SJCRH30 (cell line): Measurements from ENCODE around the gene EPHB2. TPM values are rescaled to one million over a fixed set of nuclear protein-coding genes. Genes with fewer than 3 reads are reported as not detected.

Source experiments
- DNase-seq, 2 experiments: peaks; one replicate each; pipeline ENCODE4 v3.0.0-alpha.2; 2015 to 2020
- H3K27ac ChIP-seq: fragments of 250-450 bp; sonication (Bioruptor Pico); 2 replicates; pipeline ENCODE4 v1.5.1; 2020; ENCODE audit warnings: mild to moderate bottlenecking, moderate library complexity
- H3K27me3 ChIP-seq: fragments of 250-450 bp; sonication (Bioruptor Pico); 2 replicates; pipeline ENCODE4 v1.5.1; 2020; ENCODE audit warnings: mild to moderate bottlenecking, moderate library complexity
- H3K36me3 ChIP-seq: fragments of 250-450 bp; sonication (Bioruptor Pico); 2 replicates; pipeline ENCODE4 v1.5.1; 2020; ENCODE audit warnings: mild to moderate bottlenecking, moderate library complexity
- H3K4me1 ChIP-seq: fragments of 250-450 bp; sonication (Bioruptor Pico); 2 replicates; pipeline ENCODE4 v1.5.1; 2020; ENCODE audit warnings: mild to moderate bottlenecking, moderate library complexity
- H3K4me3 ChIP-seq: fragments of 250-450 bp; sonication (Bioruptor Pico); 2 replicates; pipeline ENCODE4 v1.5.1; 2020; ENCODE audit warnings: mild to moderate bottlenecking, moderate library complexity
- H3K9me3 ChIP-seq: fragments of 250-450 bp; sonication (Bioruptor Pico); replicated peaks from 2 replicates; pipeline ENCODE4 v1.5.1; 2020; ENCODE audit warnings: mild to moderate bottlenecking, moderate library complexity
- total RNA-seq: library from RNA; depleted of rRNA; stranded (reverse); fragments of >200 nt; shearing (Covaris generic); gene quantifications from 2 replicates; pipeline ENCODE4 v1.2.3, GENCODE V29; 2014

EPHB2 gene
- total RNA-seq, 1 experiment from 2014 or later = 32.4 TPM

GRCh38 chr1:22877980-22878379 is 167.3 kb downstream of the EPHB2 start:
- Histone ChIP-seq H3K27me3 (no peaks in the 10 kb centered on the region), H3K9me3 (no peaks in the 10 kb centered on the region), H3K4me3 (no peak overlapping the region), H3K27ac (no peak overlapping the region), H3K36me3 (0 out of 2 replicates have a peak, but pooled peaks cover 2% of the 10 kb centered on the region), H3K4me1 (peaks cover 51% of the 10 kb centered on the region)
- peak in 1 of 2 experiments; percentile 34 for DNase-seq

DNA sequence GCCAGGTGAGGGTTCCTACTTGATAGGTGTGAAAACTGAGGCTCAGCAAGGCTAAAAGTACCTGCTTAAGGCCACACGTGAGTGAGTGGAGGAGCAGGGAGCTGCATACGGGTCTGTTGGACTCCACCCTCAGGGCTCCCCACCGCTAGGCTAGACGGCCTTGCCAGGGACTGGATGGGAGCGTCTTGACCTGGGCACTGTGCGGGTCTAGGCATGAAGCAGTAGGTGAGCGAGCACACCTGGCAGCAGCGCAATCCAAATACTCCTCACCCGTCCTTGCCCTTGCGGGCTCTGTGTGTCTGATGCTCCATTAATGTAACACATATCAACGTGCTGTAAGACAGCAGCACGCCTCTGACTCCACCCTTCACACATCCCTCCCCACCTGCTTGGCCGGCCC is 168.0 kb downstream of the EPHB2 start:
- peaks cover 50% of the 10 kb centered on the region for H3K4me1 ChIP-seq
- no peak for DNase-seq
- no peak overlapping the region for H3K4me3 ChIP-seq
- no peaks in the 10 kb centered on the region for H3K36me3 ChIP-seq
- no peaks in the 10 kb centered on the region for H3K9me3 ChIP-seq
- H3K27ac ChIP-seq = no peak overlapping the region
- no peaks in the 10 kb centered on the region for H3K27me3 ChIP-seq

DNA sequence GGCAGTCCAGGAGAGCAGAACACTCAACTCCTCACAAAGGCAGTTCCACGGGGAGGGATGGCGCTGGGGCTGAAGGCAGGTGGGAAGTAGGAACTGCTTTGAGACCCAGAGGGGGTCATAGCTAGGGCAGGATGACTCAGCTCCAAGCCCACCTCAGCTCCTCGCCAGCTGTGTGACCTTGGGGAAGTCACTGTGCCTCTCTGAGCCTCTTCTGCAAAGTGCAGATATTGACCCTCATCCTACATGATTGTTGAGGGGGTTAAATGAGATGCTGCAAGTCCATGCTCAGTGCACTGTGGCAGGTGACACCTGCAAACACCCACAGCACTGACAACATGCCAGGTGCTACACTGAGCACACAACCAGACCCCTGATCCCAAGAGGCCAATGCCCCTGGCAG is 168.8 kb downstream of the EPHB2 start:
- no peak for DNase-seq
- H3K27me3 ChIP-seq = no peaks in the 10 kb centered on the region
- no peaks in the 10 kb centered on the region for H3K36me3 ChIP-seq
- no peak overlapping the region for H3K4me3 ChIP-seq
- H3K9me3 ChIP-seq = no peaks in the 10 kb centered on the region
- no peak overlapping the region for H3K27ac ChIP-seq
- peaks cover 42% of the 10 kb centered on the region for H3K4me1 ChIP-seq

- Histone ChIP-seq H3K27ac (no peak overlapping the region), H3K27me3 (no peaks in the 10 kb centered on the region), H3K4me3 (no peak overlapping the region), H3K9me3 (no peaks in the 10 kb centered on the region), H3K36me3 (no peaks in the 10 kb centered on the region), H3K4me1 (peaks cover 35% of the 10 kb centered on the region)
- DNase-seq = peak; percentile 58 to 69
These were observed 169.5 kb downstream of the EPHB2 start for GRCh38 chr1:22880174-22880601.

- DNase-seq = no peak
- Histone ChIP-seq H3K4me3 (no peak overlapping the region), H3K4me1 (peaks cover 12% of the 10 kb centered on the region), H3K36me3 (no peaks in the 10 kb centered on the region), H3K27me3 (no peaks in the 10 kb centered on the region), H3K27ac (no peak overlapping the region), H3K9me3 (no peaks in the 10 kb centered on the region)
These were observed 172.8 kb downstream of the EPHB2 start for GRCh38 chr1:22883406-22883805.

GRCh38 chr1:22884806-22885530 is 174.3 kb downstream of the EPHB2 start:
- no peaks in the 10 kb centered on the region for H3K27me3 ChIP-seq
- H3K4me1 ChIP-seq = peaks cover 15% of the 10 kb centered on the region
- no peak overlapping the region for H3K4me3 ChIP-seq
- H3K27ac ChIP-seq = no peak overlapping the region
- no peak for DNase-seq
- H3K9me3 ChIP-seq = no peaks in the 10 kb centered on the region
- no peaks in the 10 kb centered on the region for H3K36me3 ChIP-seq

DNA sequence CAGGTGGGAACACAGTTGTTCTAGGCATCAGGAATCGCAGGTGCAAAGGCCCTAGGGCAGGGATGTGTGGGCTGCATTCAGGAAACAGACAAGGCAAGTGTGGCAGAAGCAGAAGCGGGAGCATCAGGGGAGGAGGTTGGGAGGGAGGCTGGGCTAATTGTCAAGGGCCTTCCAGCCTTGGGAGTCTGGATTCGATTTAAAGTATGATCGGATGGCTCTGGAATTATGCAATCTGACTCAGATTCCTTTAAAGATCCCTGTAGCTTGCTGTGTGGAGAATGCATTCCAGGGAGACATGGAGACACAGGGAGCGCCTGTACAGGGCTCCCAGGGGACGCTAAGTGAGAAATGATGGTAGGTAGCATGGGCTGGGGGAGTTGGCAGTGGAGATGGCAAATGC is 175.6 kb downstream of the EPHB2 start:
- H3K27me3 ChIP-seq = no peaks in the 10 kb centered on the region; the same call in 1 of the 2 replicates
- no peak for DNase-seq
- H3K4me3 ChIP-seq = no peak overlapping the region
- H3K36me3 ChIP-seq = no peaks in the 10 kb centered on the region
- H3K4me1 ChIP-seq = peaks cover 8% of the 10 kb centered on the region; the same call in 1 of the 2 replicates
- no peaks in the 10 kb centered on the region for H3K9me3 ChIP-seq
- H3K27ac ChIP-seq = no peak overlapping the region

GRCh38 chr1:22887491-22887890 is 176.9 kb downstream of the EPHB2 start:
- H3K27ac ChIP-seq = no peak overlapping the region
- peaks cover 8% of the 10 kb centered on the region; the same call in 1 of the 2 replicates for H3K4me1 ChIP-seq
- no peak for DNase-seq
- no peak overlapping the region for H3K4me3 ChIP-seq
- no peaks in the 10 kb centered on the region for H3K36me3 ChIP-seq
- H3K27me3 ChIP-seq = no peaks in the 10 kb centered on the region; the same call in 1 of the 2 replicates
- no peaks in the 10 kb centered on the region for H3K9me3 ChIP-seq

- Histone ChIP-seq H3K4me3 (no peak overlapping the region), H3K9me3 (no peaks in the 10 kb centered on the region), H3K36me3 (peaks cover 4% of the 10 kb centered on the region; the same call in 1 of the 2 replicates), H3K27me3 (no peaks in the 10 kb centered on the region; the same call in 1 of the 2 replicates), H3K4me1 (peaks cover 8% of the 10 kb centered on the region; the same call in 1 of the 2 replicates), H3K27ac (no peak overlapping the region)
- peak; percentile 34 to 62 for DNase-seq
These were observed 177.9 kb downstream of the EPHB2 start for GRCh38 chr1:22888320-22889075.

DNA sequence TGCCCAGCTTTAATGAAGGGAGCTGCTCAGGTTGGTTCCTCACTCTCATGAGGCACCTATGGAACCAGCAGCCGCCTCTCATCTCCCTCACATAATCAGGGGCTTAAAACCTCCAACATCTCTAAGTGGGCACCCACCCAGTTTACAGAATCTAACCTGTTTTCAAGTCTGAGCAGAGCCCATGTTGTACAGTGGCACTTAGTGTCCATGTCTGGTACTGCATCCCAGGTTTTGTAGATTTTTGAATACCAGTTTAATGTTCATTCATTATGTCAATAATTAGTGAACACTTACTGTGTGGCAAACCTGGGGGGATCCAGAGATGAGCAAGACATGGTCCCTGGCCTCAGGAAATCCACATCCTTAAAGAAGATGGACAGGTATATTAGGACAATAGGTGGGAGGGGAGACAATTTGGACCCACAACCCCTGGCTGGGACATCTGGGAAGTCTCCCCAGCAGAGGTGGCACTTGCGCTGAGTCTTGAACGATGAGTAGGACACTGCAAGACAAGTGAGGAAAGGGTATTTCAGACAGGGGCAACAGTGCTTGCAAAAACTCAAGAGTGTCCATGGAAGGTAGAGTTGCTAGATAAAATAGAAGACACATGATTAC is 178.7 kb downstream of the EPHB2 start:
- Histone ChIP-seq H3K9me3 (no peaks in the 10 kb centered on the region), H3K4me3 (no peak overlapping the region), H3K27ac (no peak overlapping the region), H3K27me3 (no peaks in the 10 kb centered on the region; the same call in 1 of the 2 replicates), H3K36me3 (peaks cover 4% of the 10 kb centered on the region; the same call in 1 of the 2 replicates), H3K4me1 (peaks cover 8% of the 10 kb centered on the region; the same call in 1 of the 2 replicates)
- DNase-seq = peak; percentile 28 to 69

GRCh38 chr1:22892789-22893188 is 182.2 kb downstream of the EPHB2 start:
- H3K4me1 ChIP-seq = peaks cover 8% of the 10 kb centered on the region; the same call in 1 of the 2 replicates
- H3K36me3 ChIP-seq = peaks cover 10% of the 10 kb centered on the region
- no peak for DNase-seq
- H3K4me3 ChIP-seq = no peak overlapping the region
- H3K27me3 ChIP-seq = no peaks in the 10 kb centered on the region; the same call in 1 of the 2 replicates
- no peak overlapping the region for H3K27ac ChIP-seq
- no peaks in the 10 kb centered on the region for H3K9me3 ChIP-seq

DNA sequence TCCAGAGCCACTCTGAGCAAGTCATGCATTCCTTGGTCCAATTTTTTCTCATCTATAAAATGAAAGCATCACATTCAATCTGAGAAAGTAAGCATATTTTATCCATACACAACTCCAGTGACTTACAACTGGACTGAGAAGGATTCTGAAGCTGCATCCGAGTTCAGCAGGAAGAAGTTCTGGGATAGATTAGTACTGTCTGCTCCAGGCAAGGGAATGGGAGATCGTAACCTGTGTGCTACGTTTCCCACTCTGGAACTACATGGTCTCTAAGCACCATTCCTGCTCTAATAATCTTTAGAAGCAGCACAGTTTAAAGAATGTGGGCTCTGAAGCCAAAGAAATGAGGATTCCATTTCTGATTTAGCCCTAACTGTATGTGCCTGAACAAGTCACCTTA is 182.7 kb downstream of the EPHB2 start:
- Histone ChIP-seq H3K9me3 (no peaks in the 10 kb centered on the region), H3K27me3 (no peaks in the 10 kb centered on the region; the same call in 1 of the 2 replicates), H3K36me3 (peaks cover 10% of the 10 kb centered on the region), H3K4me3 (no peak overlapping the region), H3K27ac (no peak overlapping the region), H3K4me1 (peaks cover 8% of the 10 kb centered on the region; the same call in 1 of the 2 replicates)
- no peak for DNase-seq

- H3K36me3 ChIP-seq = peaks cover 10% of the 10 kb centered on the region
- H3K9me3 ChIP-seq = no peaks in the 10 kb centered on the region
- H3K27ac ChIP-seq = no peak overlapping the region
- no peaks in the 10 kb centered on the region; the same call in 1 of the 2 replicates for H3K27me3 ChIP-seq
- no peak overlapping the region for H3K4me3 ChIP-seq
- no peak for DNase-seq
- H3K4me1 ChIP-seq = no peaks in the 10 kb centered on the region
These were observed 184.7 kb downstream of the EPHB2 start for GRCh38 chr1:22895357-22895756.

DNA sequence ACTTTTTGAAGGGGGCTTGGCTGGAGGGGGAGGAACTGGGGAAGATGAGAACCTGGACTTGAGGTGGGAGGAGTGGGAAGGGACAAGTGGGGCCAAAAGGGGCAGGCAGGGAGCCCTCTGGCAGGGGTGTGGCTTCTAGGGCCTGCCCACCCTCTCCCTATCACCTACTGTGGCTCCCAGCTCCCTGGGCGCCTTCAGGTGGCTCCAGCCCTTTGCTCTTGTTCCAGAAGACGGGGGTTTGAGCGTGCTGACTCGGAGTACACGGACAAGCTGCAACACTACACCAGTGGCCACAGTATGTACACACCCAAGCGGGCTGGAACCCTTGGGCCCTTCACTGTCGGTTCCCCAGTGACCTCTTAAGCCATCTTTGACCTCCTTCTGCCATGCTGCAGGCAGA is 185.5 kb downstream of the EPHB2 start:
- Histone ChIP-seq H3K36me3 (peaks cover 10% of the 10 kb centered on the region), H3K4me3 (no peak overlapping the region), H3K27me3 (no peaks in the 10 kb centered on the region; the same call in 1 of the 2 replicates), H3K9me3 (no peaks in the 10 kb centered on the region), H3K4me1 (peaks cover 7% of the 10 kb centered on the region; the same call in 1 of the 2 replicates), H3K27ac (no peak overlapping the region)
- no peak for DNase-seq
